ENCODE results near the gene CCDC14. TPM values are rescaled to one million over a fixed set of nuclear protein-coding genes. Genes with fewer than 3 reads are reported as not detected.

The CCDC14 gene
- total and polyA plus RNA-seq, 9 of the 15 experiments (the other 6 are each of a cell fraction or from before 2014, with no cell fraction given), result 18.6 to 107 (median 57.3) TPM

DNA sequence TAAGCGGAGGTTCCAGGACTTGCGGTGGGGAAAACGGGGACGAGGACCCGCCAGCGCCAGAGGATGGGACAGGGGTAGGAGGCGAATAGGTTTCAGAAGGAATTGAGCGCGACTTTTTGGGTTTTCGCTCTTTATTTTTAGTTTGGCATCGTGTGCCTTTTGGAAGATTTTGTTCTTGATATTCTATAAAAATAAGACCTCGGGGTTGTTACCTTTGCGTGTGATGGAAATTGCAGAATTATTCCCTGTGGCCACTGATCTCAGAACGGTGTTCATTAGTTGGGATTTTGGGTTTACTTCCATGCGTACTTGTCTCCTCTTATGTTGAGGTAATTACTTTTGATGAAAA is 453 bp upstream of the CCDC14 start:
- peak overlapping the region; percentile 82 for H3K4me3 ChIP-seq
- FAIRE-seq, result no peak
- WGBS (ENCODE audit: insufficient coverage, low coverage, missing lambda C conversion rate), result 2% methylated on average over 5 of the region's 15 CpGs
- H3K36me3 ChIP-seq (ENCODE audit: control insufficient read depth, insufficient read depth, low read length), result peaks cover 4% of the 10 kb centered on the region; the same call in 1 of the 3 replicates
- H3K79me2 ChIP-seq (ENCODE audit: control insufficient read depth, insufficient read depth, low read length), result peaks cover 36% of the 10 kb centered on the region
- DNase-seq (ENCODE audit: extremely low read depth in 1 of 4, low spot score in 3 of 4), result no peak
- peak overlapping the region; percentile 89 for H2AFZ ChIP-seq (ENCODE audit: low read depth, low read length)
- intact Hi-C loops (cut with micrococcal nuclease), result loop anchor here (10.0 kb wide), 1 partner anchor 317 kb away; no protein-coding TSS in a partner anchor
- BruUV-seq (replicated peaks), result no TSS peak
- peak overlapping the region in 1 of 2 experiments; percentile 94; a peak in 1 of 4 replicates for H3K9ac ChIP-seq (ENCODE audit: insufficient read depth in 1 of 2, low read depth in 2 of 2, low read length in 2 of 2)
- CTCF ChIA-PET (ENCODE audit: low intra/inter-chr PET ratio), result no interaction called here
- H4K20me1 ChIP-seq (replicated peaks; ENCODE audit: control insufficient read depth, insufficient read depth, low read length), result no peaks in the 10 kb centered on the region
- no peak for ATAC-seq
- POLR2A ChIA-PET, result interaction anchor here (0.6 to 1.4 kb wide), 4 partner anchors 12 to 146 kb away, joined by 3 to 4 read pairs (median 3); no protein-coding TSS in a partner anchor
- no peaks in the 10 kb centered on the region for H3K9me3 ChIP-seq (replicated peaks; ENCODE audit: control insufficient read depth, insufficient read depth, low read depth, low read length)
- 0 out of 4 replicates have a peak, but pooled peaks of 1 of the 2 experiments have one; percentile 5 for TF ChIP-seq NRF1 (conservative IDR thresholded peaks at IDR 0.05 in 1 of 2, IDR thresholded peaks at IDR 0.05 in 1 of 2)
- TF ChIP-seq ADNP (tag; IDR thresholded peaks at IDR 0.05), result no peak
- TF ChIP-seq, protein P1, sequence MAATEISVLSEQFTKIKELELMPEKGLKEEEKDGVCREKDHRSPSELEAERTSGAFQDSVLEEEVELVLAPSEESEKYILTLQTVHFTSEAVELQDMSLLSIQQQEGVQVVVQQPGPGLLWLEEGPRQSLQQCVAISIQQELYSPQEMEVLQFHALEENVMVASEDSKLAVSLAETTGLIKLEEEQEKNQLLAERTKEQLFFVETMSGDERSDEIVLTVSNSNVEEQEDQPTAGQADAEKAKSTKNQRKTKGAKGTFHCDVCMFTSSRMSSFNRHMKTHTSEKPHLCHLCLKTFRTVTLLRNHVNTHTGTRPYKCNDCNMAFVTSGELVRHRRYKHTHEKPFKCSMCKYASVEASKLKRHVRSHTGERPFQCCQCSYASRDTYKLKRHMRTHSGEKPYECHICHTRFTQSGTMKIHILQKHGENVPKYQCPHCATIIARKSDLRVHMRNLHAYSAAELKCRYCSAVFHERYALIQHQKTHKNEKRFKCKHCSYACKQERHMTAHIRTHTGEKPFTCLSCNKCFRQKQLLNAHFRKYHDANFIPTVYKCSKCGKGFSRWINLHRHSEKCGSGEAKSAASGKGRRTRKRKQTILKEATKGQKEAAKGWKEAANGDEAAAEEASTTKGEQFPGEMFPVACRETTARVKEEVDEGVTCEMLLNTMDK (IDR thresholded peaks at IDR 0.05; ENCODE audit: borderline replicate concordance, insufficient read depth, low read depth, low read length, poor library complexity, severe bottlenecking), result no peak
- no peak for TF ChIP-seq SIN3A (IDR thresholded peaks at IDR 0.05; ENCODE audit: borderline replicate concordance in 2 of 2, control insufficient read depth in 1 of 2, low read depth in 2 of 2, low read length in 2 of 2)
- no peak for TF ChIP-seq DIDO1 (tag; IDR thresholded peaks at IDR 0.05; ENCODE audit: low read depth)
- TF ChIP-seq, protein P2, sequence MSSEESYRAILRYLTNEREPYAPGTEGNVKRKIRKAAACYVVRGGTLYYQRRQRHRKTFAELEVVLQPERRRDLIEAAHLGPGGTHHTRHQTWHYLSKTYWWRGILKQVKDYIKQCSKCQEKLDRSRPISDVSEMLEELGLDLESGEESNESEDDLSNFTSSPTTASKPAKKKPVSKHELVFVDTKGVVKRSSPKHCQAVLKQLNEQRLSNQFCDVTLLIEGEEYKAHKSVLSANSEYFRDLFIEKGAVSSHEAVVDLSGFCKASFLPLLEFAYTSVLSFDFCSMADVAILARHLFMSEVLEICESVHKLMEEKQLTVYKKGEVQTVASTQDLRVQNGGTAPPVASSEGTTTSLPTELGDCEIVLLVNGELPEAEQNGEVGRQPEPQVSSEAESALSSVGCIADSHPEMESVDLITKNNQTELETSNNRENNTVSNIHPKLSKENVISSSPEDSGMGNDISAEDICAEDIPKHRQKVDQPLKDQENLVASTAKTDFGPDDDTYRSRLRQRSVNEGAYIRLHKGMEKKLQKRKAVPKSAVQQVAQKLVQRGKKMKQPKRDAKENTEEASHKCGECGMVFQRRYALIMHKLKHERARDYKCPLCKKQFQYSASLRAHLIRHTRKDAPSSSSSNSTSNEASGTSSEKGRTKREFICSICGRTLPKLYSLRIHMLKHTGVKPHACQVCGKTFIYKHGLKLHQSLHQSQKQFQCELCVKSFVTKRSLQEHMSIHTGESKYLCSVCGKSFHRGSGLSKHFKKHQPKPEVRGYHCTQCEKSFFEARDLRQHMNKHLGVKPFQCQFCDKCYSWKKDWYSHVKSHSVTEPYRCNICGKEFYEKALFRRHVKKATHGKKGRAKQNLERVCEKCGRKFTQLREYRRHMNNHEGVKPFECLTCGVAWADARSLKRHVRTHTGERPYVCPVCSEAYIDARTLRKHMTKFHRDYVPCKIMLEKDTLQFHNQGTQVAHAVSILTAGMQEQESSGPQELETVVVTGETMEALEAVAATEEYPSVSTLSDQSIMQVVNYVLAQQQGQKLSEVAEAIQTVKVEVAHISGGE (CRISPR knock-in tag; IDR thresholded peaks at IDR 0.05), result peak in 1 of 3 experiments; percentile 60; a peak in 1 of 6 replicates
- no peak for TF ChIP-seq IRF2 (CRISPR knock-in tag; IDR thresholded peaks at IDR 0.05)
- H3K4me2 ChIP-seq (ENCODE audit: insufficient read depth, low read length), result peak overlapping the region; percentile 84; the same call in 1 of the 2 replicates
- in situ Hi-C loops (cut with MboI), result no loop called here
- no peaks in the 10 kb centered on the region; a peak in 2 of 5 replicates for H3K4me1 ChIP-seq (replicated peaks in 1 of 2; ENCODE audit: control insufficient read depth in 2 of 2, insufficient read depth in 2 of 2, low read length in 2 of 2)
- H3K9me1 ChIP-seq (ENCODE audit: control insufficient read depth, insufficient read depth, low read length), result no peaks in the 10 kb centered on the region
- peak overlapping the region; percentile 95; the same call in 1 of the 3 replicates for H3K27ac ChIP-seq (ENCODE audit: extremely low read depth, low read depth, low read length)
- H3K27me3 ChIP-seq (ENCODE audit: control insufficient read depth in 2 of 2, insufficient read depth in 2 of 2, low read length in 2 of 2), result no peaks in the 10 kb centered on the region
